HG03460 (cell line): ENCODE data around the gene FLOT2.
A peak's percentile ranks its signal among the peaks of the same experiment; 100 is the strongest.
"Not testable (repeated sequence)": the region's sequence is repeated elsewhere in the genome, so short reads cannot be mapped to it uniquely, and the experiment has no call there.

Experiments
- ATAC-seq: cut with Tn5 transposase; IDR thresholded peaks from one replicate; pipeline ENCODE4 v1.9.1; 2021; ENCODE audit not compliant: unreplicated experiment

Gene FLOT2

GRCh38 chr17:28877150-28877711 is 20.3 kb downstream of the FLOT2 start:
- not testable (repeated sequence) for ATAC-seq

GRCh38 chr17:28875848-28876550 is 21.5 kb downstream of the FLOT2 start:
- no peak for ATAC-seq

- no peak for ATAC-seq
Observed at GRCh38 chr17:28874750-28875149, 22.8 kb downstream of the FLOT2 start.

GRCh38 chr17:28873839-28874238 is 23.7 kb downstream of the FLOT2 start:
- no peak for ATAC-seq

GRCh38 chr17:28871056-28871579 is 26.4 kb downstream of the FLOT2 start:
- peak; percentile 95 for ATAC-seq

GRCh38 chr17:28867276-28867675 is 30.3 kb downstream of the FLOT2 start:
- no peak for ATAC-seq

GRCh38 chr17:28865946-28866752 is 31.4 kb downstream of the FLOT2 start:
- no peak for ATAC-seq

- no peak for ATAC-seq
Observed at GRCh38 chr17:28864991-28865849, 32.3 kb downstream of the FLOT2 start.

- ATAC-seq, result no peak
Observed at GRCh38 chr17:28863953-28864352, 33.6 kb downstream of the FLOT2 start.

GRCh38 chr17:28862561-28862960 is 35.0 kb downstream of the FLOT2 start:
- no peak for ATAC-seq

- ATAC-seq, result no peak
Observed at GRCh38 chr17:28861393-28862203, 35.9 kb downstream of the FLOT2 start.

- ATAC-seq, result no peak
Observed at GRCh38 chr17:28860363-28860808, 37.1 kb downstream of the FLOT2 start.

GRCh38 chr17:28858801-28859355 is 38.7 kb downstream of the FLOT2 start:
- ATAC-seq, result no peak

- no peak for ATAC-seq
Observed at GRCh38 chr17:28857905-28858800, 39.4 kb downstream of the FLOT2 start.

- no peak for ATAC-seq
Observed at GRCh38 chr17:28856028-28856574, 41.4 kb downstream of the FLOT2 start.

- ATAC-seq, result no peak
Observed at GRCh38 chr17:28855336-28855679, 42.2 kb downstream of the FLOT2 start.

- peak; percentile 89 for ATAC-seq
Observed at GRCh38 chr17:28854457-28855335, 42.8 kb downstream of the FLOT2 start, which contains the start of gene ERAL1. ERAL1 (plus strand) TSS chr17:28855016; CDS start chr17:28855035, 19 bp downstream.
